Neuronal stem cell (in vitro differentiated cells): ENCODE data around the gene ATP6V1G2.

ENCODE experiments used
- DNase-seq: peaks from one replicate; pipeline ENCODE4 v3.0.0-alpha.2; 2013; ENCODE audit warnings: low spot score
- H2AFZ ChIP-seq: one replicate; pipeline ENCODE4 v1.6.1; 2013; ENCODE audit warnings: mild to moderate bottlenecking, low read length, inconsistent platforms
- H2AK5ac ChIP-seq: 2 replicates; pipeline ENCODE4 v1.6.1; 2013; ENCODE audit warnings: low read depth, mild to moderate bottlenecking, inconsistent platforms, low read length, moderate library complexity, mixed read lengths
- H2BK120ac ChIP-seq: 2 replicates; pipeline ENCODE4 v1.6.1; 2013; ENCODE audit warnings: low read depth, mild to moderate bottlenecking, inconsistent platforms, low read length, moderate library complexity, mixed read lengths
- H2BK12ac ChIP-seq: one replicate; pipeline ENCODE4 v1.6.1; 2013; ENCODE audit warnings: low read length, inconsistent platforms
- H2BK15ac ChIP-seq: 2 replicates; pipeline ENCODE4 v1.6.1; 2013; ENCODE audit warnings: mild to moderate bottlenecking, low read length, inconsistent platforms, mixed read lengths
- H2BK5ac ChIP-seq: one replicate; pipeline ENCODE4 v1.6.1; 2013; ENCODE audit warnings: inconsistent platforms, mild to moderate bottlenecking, low read length, moderate library complexity
- H3K14ac ChIP-seq: one replicate; pipeline ENCODE4 v1.6.1; 2013; ENCODE audit warnings: low read length, inconsistent platforms
- H3K18ac ChIP-seq: 2 replicates; pipeline ENCODE4 v1.6.1; 2013; ENCODE audit warnings: low read length, inconsistent platforms
- H3K23ac ChIP-seq: 2 replicates; pipeline ENCODE4 v1.6.1; 2013; ENCODE audit warnings: low read depth, mild to moderate bottlenecking, mixed read lengths, low read length, inconsistent platforms; ENCODE audit not compliant: poor library complexity
- H3K27ac ChIP-seq: replicated peaks from 3 replicates; pipeline ENCODE4 v1.5.1; 2013; ENCODE audit warnings: low read length, inconsistent platforms
- H3K27me3 ChIP-seq, 3 experiments: 2 replicates each; pipeline ENCODE4 v1.6.1; 2013; ENCODE audit warnings: low read length in 3 of 3, mild to moderate bottlenecking in 2 of 3, inconsistent platforms in 1 of 3, low read depth in 1 of 3, mixed read lengths in 1 of 3, moderate library complexity in 1 of 3; ENCODE audit not compliant: control insufficient read depth in 3 of 3, insufficient read depth in 3 of 3
- H3K36me3 ChIP-seq, 2 donors: replicated peaks in 1 of 2; 2 replicates each; pipeline ENCODE4 v1.6.1; 2013; ENCODE audit warnings: low read length in 2 of 2; ENCODE audit not compliant: control insufficient read depth in 2 of 2, insufficient read depth in 2 of 2
- H3K4ac ChIP-seq: 2 replicates; pipeline ENCODE4 v1.6.1; 2013; ENCODE audit warnings: inconsistent platforms, mild to moderate bottlenecking, low read length, moderate library complexity
- H3K4me1 ChIP-seq, 2 donors: 1 replicate in 1 of 2; 2 replicates in 1 of 2; pipeline ENCODE4 v1.6.1; 2013; ENCODE audit warnings: low read length in 2 of 2, low read depth in 1 of 2; ENCODE audit not compliant: control insufficient read depth in 2 of 2, insufficient read depth in 1 of 2
- H3K4me2 ChIP-seq: one replicate; pipeline ENCODE4 v1.6.1; 2013; ENCODE audit warnings: mild to moderate bottlenecking, low read length, inconsistent platforms; ENCODE audit not compliant: insufficient read depth, poor library complexity, severe bottlenecking
- H3K4me3 ChIP-seq, 2 donors: 2 replicates each; pipeline ENCODE4 v1.5.1; 2013; ENCODE audit warnings: low read length in 2 of 2, mild to moderate bottlenecking in 2 of 2, inconsistent platforms in 1 of 2, moderate library complexity in 1 of 2
- H3K79me1 ChIP-seq: one replicate; pipeline ENCODE4 v1.6.1; 2013; ENCODE audit warnings: low read depth, mild to moderate bottlenecking, inconsistent platforms, low read length, moderate library complexity
- H3K9ac ChIP-seq: one replicate; pipeline ENCODE4 v1.6.1; 2013; ENCODE audit warnings: mild to moderate bottlenecking, low read depth, low read length, inconsistent platforms; ENCODE audit not compliant: poor library complexity
- H3K9me3 ChIP-seq, 2 donors: replicated peaks in 1 of 2; 2 replicates each; pipeline versions ENCODE3 to v1.6.1; 2013; ENCODE audit warnings: low read length in 2 of 2, mild to moderate bottlenecking in 2 of 2, inconsistent platforms in 1 of 2, low read depth in 1 of 2, mixed read lengths in 1 of 2, moderate library complexity in 1 of 2; ENCODE audit not compliant: control insufficient read depth in 2 of 2, insufficient read depth in 1 of 2
- H4K8ac ChIP-seq: one replicate; pipeline ENCODE4 v1.6.1; 2013; ENCODE audit warnings: low read depth, mild to moderate bottlenecking, inconsistent platforms, low read length, moderate library complexity
- H4K91ac ChIP-seq: one replicate; pipeline ENCODE4 v1.6.1; 2013; ENCODE audit warnings: low read length, low read depth, mild to moderate bottlenecking, inconsistent platforms; ENCODE audit not compliant: poor library complexity
- WGBS, 2 donors: extraction: QIAGEN DNeasy Blood & Tissue Kit; methylation state at CpG; one replicate each; pipeline ENCODE4 v1.1.7; 2013; ENCODE audit warnings: missing lambda C conversion rate in 2 of 2, mixed read lengths in 1 of 2; ENCODE audit not compliant: insufficient read length in 2 of 2, insufficient replicate concordance in 1 of 2; ENCODE audit errors: extremely low coverage in 2 of 2; 5-methylcytosine and 5-hydroxymethylcytosine counted together

ATP6V1G2 gene

GRCh38 chr6:31569861-31570536, 23.6 kb upstream of the ATP6V1G2 start:
- Histone ChIP-seq H3K4ac (no peak overlapping the region), H2BK5ac (no peak overlapping the region), H2AFZ (no peak overlapping the region), H3K27me3 (peaks cover 0 to 16% (median 0%) of the 10 kb centered on the region in 3 experiments), H3K79me1 (no peaks in the 10 kb centered on the region), H2BK12ac (no peak overlapping the region), H3K9me3 (no peaks in the 10 kb centered on the region), H3K4me3 (no peak overlapping the region), H4K91ac (no peak overlapping the region), H2BK120ac (no peak overlapping the region), H2AK5ac (no peak overlapping the region), H3K9ac (no peak overlapping the region), H3K4me1 (peaks cover 2 to 14% of the 10 kb centered on the region in 2 donors), H3K4me2 (no peak overlapping the region), H3K36me3 (no peaks in the 10 kb centered on the region), H3K23ac (no peak overlapping the region), H3K14ac (no peak overlapping the region), H4K8ac (no peak overlapping the region), H2BK15ac (no peak overlapping the region), H3K18ac (no peak overlapping the region), H3K27ac (no peak overlapping the region)
- WGBS, 2 donors: no CpG with 5 or more reads among the region's 1 CpG
- DNase-seq: no peak

DNA sequence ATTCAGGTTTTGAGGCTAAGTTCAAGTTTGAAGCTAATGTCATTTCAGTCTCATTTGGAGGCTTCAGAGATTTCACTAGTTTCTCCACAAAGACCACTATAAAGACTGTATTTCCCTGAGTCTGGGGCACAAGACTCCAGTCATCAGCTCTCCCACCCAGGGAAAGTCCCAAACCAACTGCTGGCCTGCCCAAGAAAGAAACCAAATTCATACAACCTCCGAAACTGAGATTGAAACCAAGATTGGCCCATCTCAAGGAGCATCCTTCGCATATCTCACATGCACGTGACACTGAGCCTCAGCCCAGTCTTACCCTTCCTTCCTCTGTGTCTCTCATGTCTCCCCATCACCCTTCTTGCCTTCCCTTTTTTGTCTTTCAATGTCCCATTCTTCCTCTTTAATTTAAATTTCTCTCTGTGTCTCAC, 22.1 kb upstream of the ATP6V1G2 start:
- H2BK120ac ChIP-seq: no peak overlapping the region
- no peak overlapping the region for H2BK5ac ChIP-seq
- no peak overlapping the region for H3K27ac ChIP-seq
- H2BK12ac ChIP-seq: no peak overlapping the region
- no peak overlapping the region for H3K4me3 ChIP-seq
- no peak overlapping the region for H3K4ac ChIP-seq
- no peak overlapping the region for H2AK5ac ChIP-seq
- H3K14ac ChIP-seq: no peak overlapping the region
- H3K9ac ChIP-seq: no peak overlapping the region
- H2BK15ac ChIP-seq: no peak overlapping the region
- H3K9me3 ChIP-seq: no peaks in the 10 kb centered on the region
- peaks cover 0 to 14% of the 10 kb centered on the region in 2 donors for H3K4me1 ChIP-seq
- H4K8ac ChIP-seq: no peak overlapping the region
- H3K79me1 ChIP-seq: no peaks in the 10 kb centered on the region
- WGBS, 2 donors: no CpG with 5 or more reads among the region's 3 CpGs
- peaks cover 0 to 14% (median 0%) of the 10 kb centered on the region in 3 experiments for H3K27me3 ChIP-seq
- no peak overlapping the region for H4K91ac ChIP-seq
- no peak for DNase-seq
- no peak overlapping the region for H3K23ac ChIP-seq
- H2AFZ ChIP-seq: no peak overlapping the region
- H3K18ac ChIP-seq: no peak overlapping the region
- no peaks in the 10 kb centered on the region for H3K36me3 ChIP-seq
- no peak overlapping the region for H3K4me2 ChIP-seq

DNA sequence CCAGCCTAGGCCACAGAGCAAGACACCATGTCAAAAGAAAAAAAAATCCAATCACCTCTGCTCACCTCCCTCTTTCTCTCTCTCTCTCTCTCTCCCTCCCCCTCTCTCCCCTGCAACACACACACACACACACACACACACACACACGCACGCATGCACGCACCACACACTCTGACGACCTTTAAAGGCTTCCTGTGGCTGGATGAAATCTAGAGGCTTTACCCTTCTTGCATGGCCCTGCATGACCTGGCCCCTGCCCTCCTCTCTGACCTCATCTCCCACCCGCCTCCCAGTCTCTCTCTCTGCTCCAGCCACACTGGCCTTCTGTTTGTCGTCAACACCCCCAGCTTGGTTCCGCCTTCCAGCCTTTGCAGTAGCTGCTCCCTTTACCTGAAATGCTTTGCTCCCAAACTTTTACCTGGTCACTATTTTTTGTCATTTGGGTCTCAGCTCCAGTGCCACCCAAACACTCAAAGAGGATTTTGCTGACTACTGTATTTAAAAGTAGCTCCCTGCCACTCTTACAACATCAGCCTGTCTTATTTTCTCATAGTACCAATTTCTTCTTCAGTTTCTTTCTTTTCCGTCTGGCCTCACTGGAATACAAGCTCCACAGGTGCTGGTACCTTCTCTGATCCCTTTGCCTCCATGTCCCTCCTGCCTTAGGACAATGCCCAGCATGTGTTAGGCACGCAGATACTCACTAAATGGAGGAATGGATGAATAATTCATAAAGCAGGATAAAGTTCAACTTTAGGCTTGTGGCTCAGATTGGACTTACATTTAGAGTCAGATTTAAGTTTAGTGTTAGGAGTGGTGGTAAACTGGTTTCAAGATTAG, 21.3 kb upstream of the ATP6V1G2 start:
- no peak overlapping the region for H3K23ac ChIP-seq
- H4K91ac ChIP-seq: no peak overlapping the region
- H2AK5ac ChIP-seq: no peak overlapping the region
- peaks cover 0 to 14% of the 10 kb centered on the region in 2 donors for H3K4me1 ChIP-seq
- H3K27me3 ChIP-seq: peaks cover 0 to 14% (median 0%) of the 10 kb centered on the region in 3 experiments
- H2BK15ac ChIP-seq: no peak overlapping the region
- H2BK120ac ChIP-seq: no peak overlapping the region
- H3K4me2 ChIP-seq: no peak overlapping the region
- H3K14ac ChIP-seq: no peak overlapping the region
- no peak overlapping the region for H3K4ac ChIP-seq
- no peak overlapping the region for H3K27ac ChIP-seq
- no peaks in the 10 kb centered on the region for H3K79me1 ChIP-seq
- H3K36me3 ChIP-seq: no peaks in the 10 kb centered on the region
- H2BK12ac ChIP-seq: no peak overlapping the region
- no peak for DNase-seq
- WGBS, 2 donors: no CpG with 5 or more reads among the region's 9 CpGs
- peak overlapping the region; percentile 21 for H2AFZ ChIP-seq
- no peak overlapping the region for H3K18ac ChIP-seq
- H2BK5ac ChIP-seq: no peak overlapping the region
- H3K9ac ChIP-seq: no peak overlapping the region
- no peaks in the 10 kb centered on the region for H3K9me3 ChIP-seq
- no peak overlapping the region for H3K4me3 ChIP-seq
- H4K8ac ChIP-seq: no peak overlapping the region

- Histone ChIP-seq H2BK120ac (no peak overlapping the region), H2AFZ (no peak overlapping the region), H3K14ac (no peak overlapping the region), H3K4me1 (peaks cover 0 to 7% of the 10 kb centered on the region in 2 donors), H3K27ac (no peak overlapping the region), H3K27me3 (no peaks in the 10 kb centered on the region), H3K23ac (no peak overlapping the region), H3K9ac (no peak overlapping the region), H3K9me3 (no peaks in the 10 kb centered on the region), H4K8ac (no peak overlapping the region), H3K4me2 (no peak overlapping the region), H2BK15ac (no peak overlapping the region), H2BK12ac (no peak overlapping the region), H3K4me3 (no peak overlapping the region), H3K18ac (no peak overlapping the region), H3K4ac (no peak overlapping the region), H2AK5ac (no peak overlapping the region), H3K36me3 (peaks cover 35 to 54% of the 10 kb centered on the region in 2 donors), H3K79me1 (peaks cover 6% of the 10 kb centered on the region), H4K91ac (no peak overlapping the region), H2BK5ac (no peak overlapping the region)
- no peak for DNase-seq
Measured at GRCh38 chr6:31560697-31561058, 14.3 kb upstream of the ATP6V1G2 start.
